Measurements from ENCODE around the gene PDZK1IP1. TPM values are rescaled to one million over a fixed set of nuclear protein-coding genes. Genes with fewer than 3 reads are reported as not detected.

Gene PDZK1IP1
- total and polyA plus RNA-seq, 2 of the 4 experiments (the other 2 are of a cell fraction): not detected

DNA sequence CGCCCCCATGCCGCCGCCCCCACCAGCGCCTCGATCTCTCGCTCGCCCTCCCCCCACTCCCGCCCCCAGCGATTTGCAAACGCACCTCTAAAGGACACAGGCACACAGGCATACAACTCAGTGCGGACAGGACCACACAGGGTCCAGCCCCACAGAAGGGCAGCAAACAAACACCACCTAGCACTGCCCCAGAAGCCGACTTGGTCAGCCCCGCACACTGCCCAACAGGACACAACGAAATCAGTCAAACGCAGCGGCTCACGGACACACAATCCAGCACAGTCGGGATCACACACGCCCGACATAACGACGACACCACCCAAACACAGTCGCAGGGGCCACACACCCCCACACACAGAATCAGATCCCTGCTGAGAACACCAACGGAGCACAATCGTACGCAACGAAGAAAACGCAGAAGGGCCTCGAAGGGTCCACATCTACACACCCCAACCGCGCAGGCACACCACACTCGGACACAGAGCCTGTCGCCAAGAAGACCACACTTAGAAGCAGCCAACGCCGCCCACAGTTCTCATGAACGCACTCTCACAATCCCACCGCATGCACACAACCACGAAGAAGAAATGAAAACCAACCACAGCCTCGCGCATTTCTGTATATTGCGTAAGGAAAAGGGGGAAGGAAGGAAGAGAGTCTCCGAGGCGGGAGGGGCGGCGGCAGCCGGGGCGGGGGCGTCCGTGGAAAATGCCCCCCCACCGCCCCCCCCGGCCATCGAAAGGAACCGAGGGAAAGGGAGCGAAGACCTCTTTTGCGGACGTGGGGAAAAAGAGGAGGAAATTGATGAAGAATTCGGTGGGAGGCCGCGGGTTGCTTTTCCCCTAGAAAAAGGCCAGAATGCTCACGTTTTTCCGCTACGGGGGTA is 41.7 kb upstream of the PDZK1IP1 start:
- WGBS, 2 experiments (ENCODE audit: extremely low coverage in 2 of 2, insufficient read length in 1 of 2): 2% methylated on average over 13 of the region's 62 CpGs; no CpG with 5 or more reads in 1 of the 2 experiments
- TF ChIP-seq CHD1 (IDR thresholded peaks at IDR 0.05; ENCODE audit: low read depth, low read length) (no peak), CEBPB (IDR thresholded peaks at IDR 0.05; ENCODE audit: low read depth, low read length) (peak; percentile 71)
- Histone ChIP-seq H3K4me2 (ENCODE audit: low read depth, low read length) (peak overlapping the region; percentile 78), H3K9ac (ENCODE audit: low read depth, low read length) (no peak overlapping the region), H4K5ac (ENCODE audit: low read depth, low read length) (no peak overlapping the region), H3K14ac (replicated peaks; ENCODE audit: low read depth, low read length) (no peak overlapping the region), H3K79me1 (ENCODE audit: low read depth in 1 of 2, low read length in 2 of 2) (no peaks in the 10 kb centered on the region), H3K18ac (ENCODE audit: low read depth, low read length) (no peak overlapping the region), H3K4ac (ENCODE audit: low read depth, low read length) (no peak overlapping the region), H3K4me1 (ENCODE audit: control insufficient read depth, insufficient read depth, low read length) (peaks cover 3% of the 10 kb centered on the region; the same call in 1 of the 2 replicates), H2AK9ac (replicated peaks; ENCODE audit: low read depth, low read length, poor library complexity) (peak overlapping the region; percentile 52), H3K9me3 (ENCODE audit: control insufficient read depth, insufficient read depth, low read length) (peaks cover 14% of the 10 kb centered on the region), H2BK120ac (ENCODE audit: low read depth, low read length) (no peak overlapping the region), H3K27me3 (ENCODE audit: control insufficient read depth, insufficient read depth, low read length) (peaks cover 95% of the 10 kb centered on the region), H2BK15ac (ENCODE audit: low read depth, low read length) (no peak overlapping the region), H3K23ac (ENCODE audit: low read depth, low read length) (peak overlapping the region; percentile 82), H2BK20ac (ENCODE audit: low read depth, low read length) (no peak overlapping the region), H3K36me3 (ENCODE audit: control insufficient read depth, insufficient read depth, low read length) (no peaks in the 10 kb centered on the region), H4K8ac (ENCODE audit: low read depth in 2 of 2, low read length in 2 of 2) (no peak overlapping the region), H2AFZ (replicated peaks; ENCODE audit: low read length, poor library complexity) (peak overlapping the region; percentile 55), H3K4me3 (ENCODE audit: insufficient read depth, low read depth, low read length) (no peak overlapping the region; the same call in 1 of the 2 replicates), H2AK5ac (ENCODE audit: low read depth, low read length) (no peak overlapping the region), H3K27ac (ENCODE audit: insufficient read depth, low read length) (no peak overlapping the region), H3K56ac (ENCODE audit: extremely low read depth, insufficient read depth, low read length) (no peak overlapping the region), H4K91ac (ENCODE audit: insufficient read depth, low read depth, low read length) (no peak overlapping the region), H2BK5ac (ENCODE audit: low read depth, low read length, poor library complexity, severe bottlenecking) (no peak overlapping the region), H4K20me1 (ENCODE audit: insufficient read depth, low read length) (peaks cover 11% of the 10 kb centered on the region; the same call in 1 of the 2 replicates), H3K9me1 (ENCODE audit: insufficient read depth, low read length) (no peaks in the 10 kb centered on the region; the same call in 1 of the 2 replicates)
- ChIA-PET CTCF (no interaction called here), POLR2A (ENCODE audit: unreplicated experiment) (no interaction called here)
- dilution Hi-C loops (cut with HindIII; ENCODE audit: low sequenced_read_pairs, unreplicated experiment): no loop called here
- DNase-seq: peak; percentile 33
- no TSS peak for BruUV-seq (replicated peaks)
- intact Hi-C loops (cut with micrococcal nuclease): no loop called here
- in situ Hi-C loops (cut with MboI; ENCODE audit: low sequenced_read_pairs): no loop called here
- peak; percentile 40 for ATAC-seq (ENCODE audit: low read depth)
